ENCODE data around the gene PRKAA2.

The PRKAA2 gene

DNA sequence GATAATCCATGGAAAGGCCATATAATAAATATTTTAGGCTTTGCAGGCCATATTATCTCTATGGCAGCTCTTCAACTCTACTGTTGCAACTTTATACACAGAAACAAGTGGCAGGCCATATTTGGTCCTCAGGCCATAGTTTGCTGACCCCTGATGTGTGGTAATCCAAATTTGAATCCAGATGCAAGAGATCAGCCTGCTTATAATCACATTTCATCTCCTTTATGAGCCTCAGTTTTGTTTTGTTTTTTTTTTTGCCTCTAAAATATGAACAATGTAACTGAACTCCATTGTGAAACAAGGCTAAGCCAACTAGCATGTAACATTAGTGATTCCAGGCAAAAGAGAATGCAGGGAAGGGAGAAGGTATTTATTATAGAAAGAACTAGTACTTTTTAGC, 81.6 kb downstream of the PRKAA2 start:
- no peak for DNase-seq

DNA sequence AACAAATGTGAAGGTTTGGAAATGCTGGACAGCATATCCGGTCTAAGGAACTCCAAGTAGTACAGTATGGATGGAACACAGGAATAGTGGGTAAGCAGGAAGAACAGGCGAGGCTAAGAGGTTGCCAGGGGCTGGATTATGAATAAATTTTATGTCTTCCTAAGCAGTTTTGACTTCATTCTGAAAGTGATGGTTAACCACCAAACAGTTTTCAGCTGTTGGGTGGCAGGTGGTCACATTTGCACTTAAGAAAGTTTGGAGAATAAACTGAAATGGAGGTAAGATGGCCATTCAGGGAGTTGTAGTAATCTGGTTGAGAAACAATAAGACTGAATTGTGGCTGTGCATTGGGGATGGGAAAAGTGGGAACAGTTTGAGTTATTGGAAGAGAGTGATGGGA, 83.8 kb downstream of the PRKAA2 start:
- DNase-seq: no peak

DNA sequence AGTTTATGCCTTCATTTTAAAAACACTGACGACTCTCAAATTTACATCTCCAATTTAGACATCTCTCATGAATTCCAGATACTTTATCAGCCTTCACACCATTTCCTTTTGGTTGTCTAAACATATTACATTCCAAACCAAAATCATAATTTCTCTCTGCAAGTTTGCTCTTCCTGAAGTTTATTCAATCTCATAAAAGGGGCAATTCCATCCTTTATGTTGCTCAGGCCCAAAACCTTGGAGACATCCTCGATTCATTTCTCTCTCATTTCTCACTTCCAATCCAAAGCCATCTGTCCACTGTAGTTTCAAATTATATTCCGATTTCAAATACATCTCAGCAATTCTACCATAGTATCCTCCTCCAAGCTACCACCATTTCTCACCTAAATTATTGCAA, 100.1 kb downstream of the PRKAA2 start:
- no peak for DNase-seq

DNA sequence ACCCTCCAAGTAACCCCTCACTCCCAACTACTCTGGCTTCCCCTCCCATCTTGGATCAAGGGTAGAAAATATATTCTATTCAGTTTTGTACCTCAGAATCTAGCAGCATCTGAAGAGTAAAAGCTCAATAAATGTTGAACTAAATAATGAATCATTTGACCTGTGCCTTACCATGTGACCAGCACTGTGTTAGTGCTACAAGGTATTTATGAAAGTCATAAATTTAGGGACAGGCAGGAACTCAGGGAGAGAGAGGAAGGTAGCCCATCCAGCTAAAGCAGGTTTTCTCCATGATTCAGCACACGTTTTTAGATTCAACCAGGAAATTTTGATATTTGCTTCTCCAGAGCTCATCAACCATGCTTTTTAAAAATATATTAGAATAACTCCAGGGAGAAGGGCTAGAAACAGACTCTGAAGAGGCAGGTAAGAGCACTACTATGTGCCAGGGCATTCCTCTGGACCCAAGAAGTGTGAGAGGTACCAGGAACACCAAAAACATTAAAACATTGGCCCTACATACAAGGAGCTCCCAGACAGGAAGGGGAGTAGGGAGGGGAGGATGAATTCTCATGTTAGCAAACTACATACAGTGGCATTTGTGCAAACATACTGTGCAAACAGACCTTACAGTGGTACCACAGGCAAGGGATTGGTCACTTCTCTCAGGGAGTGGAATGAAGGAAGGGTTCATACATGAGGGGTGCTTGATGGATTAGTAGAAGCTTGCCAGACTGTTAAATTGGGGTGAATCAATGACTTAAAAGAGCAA, 109.8 kb downstream of the PRKAA2 start:
- no peak for DNase-seq

DNA sequence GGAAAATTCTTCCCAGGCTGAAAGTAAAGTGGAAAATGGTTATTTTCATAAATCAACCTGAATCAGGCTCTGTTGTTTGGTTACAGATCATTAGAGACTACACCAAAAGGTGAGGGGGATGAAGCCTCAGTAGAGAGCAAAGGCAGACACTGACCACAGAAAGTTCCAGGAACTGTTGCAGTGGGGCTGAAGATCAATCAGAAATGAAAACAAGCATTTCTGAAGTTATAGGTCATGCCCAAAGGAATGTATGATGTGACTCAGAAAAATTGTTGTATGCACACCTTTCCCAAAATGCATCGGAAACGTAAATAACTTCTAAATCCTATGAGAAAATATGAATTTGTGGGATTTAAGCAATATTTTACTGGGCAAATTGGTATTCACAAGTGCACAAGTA, 110.8 kb downstream of the PRKAA2 start:
- no peak for DNase-seq

DNA sequence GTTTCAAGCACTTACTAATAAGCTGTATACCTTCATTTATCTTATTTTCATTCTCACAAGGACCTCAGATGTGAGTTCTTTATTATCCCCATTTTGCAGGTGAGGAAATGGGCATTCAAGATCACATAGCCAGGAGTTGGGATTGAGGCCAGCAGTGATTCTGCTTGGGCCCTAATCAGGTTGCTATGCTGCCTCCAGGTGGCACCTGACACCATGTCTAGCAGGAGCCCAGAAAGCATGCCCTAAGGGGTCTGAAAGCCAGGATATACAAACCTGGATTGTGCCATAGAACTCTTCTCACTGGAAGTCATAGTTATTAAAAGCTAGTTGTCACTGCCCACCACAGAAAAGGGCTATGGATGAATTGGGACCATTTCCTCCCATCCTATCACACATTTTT, 113.0 kb downstream of the PRKAA2 start:
- DNase-seq: no peak

DNA sequence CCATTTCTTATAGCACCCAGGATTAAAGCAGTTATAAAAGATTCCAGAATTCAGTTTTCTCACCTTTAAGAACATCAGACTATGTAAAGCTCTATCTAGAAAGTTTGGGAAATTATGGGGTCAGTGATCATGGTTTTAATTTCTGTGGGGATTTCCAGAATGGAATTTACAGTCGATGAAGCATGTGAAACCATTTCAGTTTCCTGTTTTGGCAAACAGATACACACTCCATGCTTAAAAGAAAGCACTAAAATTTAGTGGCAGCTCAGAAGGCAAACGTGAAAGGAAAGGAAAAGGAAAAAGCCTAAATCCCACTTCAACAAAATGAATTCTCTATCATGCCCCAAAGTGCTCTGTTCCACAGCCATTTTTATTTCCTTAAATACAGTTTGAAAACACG, 113.7 kb downstream of the PRKAA2 start:
- DNase-seq: no peak

All from 8988T (cell line).